Effector memory CD8-positive, alpha-beta T cell (primary cell): ENCODE results near the gene MTA2.
"Not testable (repeated sequence)": the region's sequence is repeated elsewhere in the genome, so short reads cannot be mapped to it uniquely, and the experiment has no call there.

Source experiments
- ATAC-seq: fragments of 150-1000 bp; cut with Tn5 transposase; replicated peaks from 2 replicates; pipeline ENCODE4 v1.10.0; 2021; ENCODE audit warnings: mild to moderate bottlenecking, moderate library complexity
- DNase-seq, 3 experiments: peaks; one replicate each; pipeline ENCODE4 v3.0.0; 2021
- H3K27ac Mint-ChIP-seq, 2 donors: one replicate each; pipeline ENCODE4 v1.8.0; 2022; ENCODE audit warnings: mild to moderate bottlenecking in 2 of 2, mixed read lengths in 2 of 2, moderate library complexity in 2 of 2
- H3K27me3 Mint-ChIP-seq, 2 donors: one replicate each; pipeline ENCODE4 v1.8.0; 2022; ENCODE audit warnings: mixed read lengths in 2 of 2
- H3K36me3 Mint-ChIP-seq: one replicate; pipeline ENCODE4 v1.8.0; 2022; ENCODE audit warnings: mild to moderate bottlenecking, moderate library complexity, mixed read lengths; ENCODE audit not compliant: insufficient read depth
- H3K4me1 Mint-ChIP-seq, 2 donors: one replicate each; pipeline ENCODE4 v1.8.0; 2022; ENCODE audit warnings: low read depth in 2 of 2, mixed read lengths in 2 of 2
- H3K4me3 Mint-ChIP-seq, 2 donors: one replicate each; pipeline ENCODE4 v1.8.0; 2022; ENCODE audit warnings: mild to moderate bottlenecking in 2 of 2, mixed read lengths in 2 of 2, moderate library complexity in 2 of 2
- H3K9me3 Mint-ChIP-seq, 2 donors: one replicate each; pipeline ENCODE4 v1.8.0; 2022; ENCODE audit warnings: mixed read lengths in 2 of 2

The MTA2 gene

GRCh38 chr11:62550478-62550877, 51.2 kb downstream of the MTA2 start:
- Mint-ChIP-seq H3K4me3 (peak overlapping the region in 1 of 2 donors; percentile 85), H3K27ac (peak overlapping the region; percentile 93 to 100), H3K36me3 (peaks cover 70% of the 10 kb centered on the region), H3K4me1 (peaks cover 55 to 61% of the 10 kb centered on the region in 2 donors)
- H3K27me3 Mint-ChIP-seq, DNase-seq, H3K9me3 Mint-ChIP-seq, ATAC-seq: not testable (repeated sequence)

- Mint-ChIP-seq H3K9me3 (no peaks in the 10 kb centered on the region), H3K4me1 (peaks cover 52 to 57% of the 10 kb centered on the region in 2 donors), H3K36me3 (peaks cover 71% of the 10 kb centered on the region), H3K4me3 (peak overlapping the region in 1 of 2 donors; percentile 98), H3K27ac (peak overlapping the region in 1 of 2 donors; percentile 100), H3K27me3 (no peaks in the 10 kb centered on the region)
- DNase-seq (no peak), ATAC-seq (no peak)
Measured at GRCh38 chr11:62548545-62549335, 52.9 kb downstream of the MTA2 start.

- DNase-seq: no peak
- H3K27ac Mint-ChIP-seq: peak overlapping the region; percentile 97 to 99
- H3K9me3 Mint-ChIP-seq: no peaks in the 10 kb centered on the region
- H3K36me3 Mint-ChIP-seq: peaks cover 71% of the 10 kb centered on the region
- H3K4me3 Mint-ChIP-seq: peak overlapping the region; percentile 96 to 98
- peaks cover 51 to 58% of the 10 kb centered on the region in 2 donors for H3K4me1 Mint-ChIP-seq
- no peak for ATAC-seq
- H3K27me3 Mint-ChIP-seq: no peaks in the 10 kb centered on the region
Measured at GRCh38 chr11:62547691-62548281, 53.9 kb downstream of the MTA2 start.

DNA sequence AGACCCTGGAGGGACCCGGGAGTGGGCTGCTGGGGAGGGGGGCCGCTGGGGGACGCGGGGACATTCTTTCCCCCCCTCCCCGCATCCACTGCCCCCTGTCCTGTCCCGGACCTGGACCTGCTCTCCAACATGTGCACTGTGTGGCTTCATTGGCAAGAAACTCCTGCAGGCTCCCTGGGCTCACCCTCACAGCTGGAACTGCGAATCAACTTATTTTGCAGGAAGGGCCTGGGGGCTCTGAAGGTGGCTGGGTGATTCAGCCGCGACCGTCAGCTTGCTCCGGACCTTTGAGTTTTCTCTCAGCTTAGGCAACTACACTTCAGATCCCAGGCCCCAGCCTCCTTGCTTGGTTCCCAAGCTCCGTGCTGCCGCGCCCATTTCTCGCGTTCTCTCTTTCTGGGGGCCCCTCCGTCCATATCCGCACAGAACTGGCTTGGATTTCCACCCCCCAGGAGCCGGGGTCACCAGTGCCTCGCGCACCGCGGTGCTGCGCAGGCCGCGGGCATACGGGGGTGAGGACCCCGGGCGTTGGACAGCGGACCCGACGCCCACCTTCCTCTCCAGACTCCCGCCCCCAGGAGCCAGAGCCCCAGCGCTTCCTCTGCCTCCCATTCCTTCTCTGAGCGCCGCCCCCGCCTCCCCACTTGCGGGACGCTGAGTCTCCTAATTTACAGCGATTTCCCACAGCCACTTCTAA, 54.6 kb downstream of the MTA2 start:
- Mint-ChIP-seq H3K36me3 (peaks cover 71% of the 10 kb centered on the region), H3K27me3 (no peaks in the 10 kb centered on the region), H3K4me1 (peaks cover 51 to 56% of the 10 kb centered on the region in 2 donors), H3K9me3 (no peaks in the 10 kb centered on the region), H3K27ac (peak overlapping the region; percentile 97 to 99), H3K4me3 (peak overlapping the region; percentile 96 to 98)
- ATAC-seq: no peak
- DNase-seq: no peak

- Mint-ChIP-seq H3K4me3 (peak within 1 kb of the TSS; percentile 96 to 98), H3K36me3 (peaks cover 71% of the 10 kb centered on the region), H3K27me3 (no peaks in the 10 kb centered on the region), H3K27ac (peak within 1 kb of the TSS; percentile 97 to 99), H3K4me1 (peaks cover 52 to 56% of the 10 kb centered on the region in 2 donors), H3K9me3 (no peaks in the 10 kb centered on the region)
- peak; percentile 74 to 77 (median 76) for DNase-seq
- peak; percentile 43 for ATAC-seq
Measured at GRCh38 chr11:62546244-62546928, 55.3 kb downstream of the MTA2 start, which contains the start of gene AHNAK. TSS of gene AHNAK (minus strand) at chr11:62546806. CDS start at chr11:62536098, 10,708 bp downstream.

DNA sequence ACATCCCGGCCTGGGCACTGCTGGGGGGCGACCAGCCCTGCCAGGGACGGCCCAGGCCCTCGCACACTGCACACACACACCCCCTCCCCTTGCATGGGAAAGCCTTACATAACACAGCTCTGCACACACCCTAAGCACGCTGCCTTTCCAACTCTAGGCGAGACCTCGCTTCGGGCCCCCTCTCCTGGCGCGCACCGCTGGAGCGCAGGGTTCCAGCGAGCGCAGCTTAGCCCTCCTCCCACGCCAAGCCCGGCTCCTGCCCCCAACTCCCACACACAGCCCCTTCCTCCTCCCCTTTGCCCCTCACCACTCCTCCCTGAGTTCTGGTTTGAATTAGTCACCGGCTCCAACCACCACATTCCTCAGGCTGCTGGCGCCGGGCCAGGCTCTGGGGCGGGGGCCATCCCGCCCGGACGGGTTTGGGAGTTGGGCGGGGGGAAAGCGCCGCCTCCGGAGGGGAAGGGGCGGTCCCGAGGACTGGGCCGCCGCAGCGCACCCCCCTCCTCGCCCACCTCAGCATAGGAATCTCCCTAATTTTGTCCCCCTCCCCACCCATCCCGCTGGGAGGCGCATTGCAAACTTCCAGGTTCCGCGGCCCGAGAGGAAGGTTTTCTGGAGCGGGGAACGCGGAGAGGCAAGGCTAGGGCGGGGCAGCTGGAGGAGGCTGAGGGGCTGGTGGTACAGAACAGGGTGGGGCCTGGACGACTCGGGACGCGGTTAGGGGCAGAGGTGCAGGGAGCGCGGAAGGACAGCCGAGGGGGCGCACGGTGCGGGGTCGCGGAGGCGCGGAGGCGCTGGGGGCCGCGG, 56.0 kb downstream of the MTA2 start:
- Mint-ChIP-seq H3K36me3 (peaks cover 71% of the 10 kb centered on the region), H3K27me3 (no peaks in the 10 kb centered on the region), H3K4me3 (peak overlapping the region; percentile 96 to 98), H3K9me3 (no peaks in the 10 kb centered on the region), H3K4me1 (peaks cover 53 to 56% of the 10 kb centered on the region in 2 donors), H3K27ac (peak overlapping the region; percentile 97 to 99)
- peak; percentile 37 to 46 (median 42) for DNase-seq
- peak; percentile 14 for ATAC-seq

DNA sequence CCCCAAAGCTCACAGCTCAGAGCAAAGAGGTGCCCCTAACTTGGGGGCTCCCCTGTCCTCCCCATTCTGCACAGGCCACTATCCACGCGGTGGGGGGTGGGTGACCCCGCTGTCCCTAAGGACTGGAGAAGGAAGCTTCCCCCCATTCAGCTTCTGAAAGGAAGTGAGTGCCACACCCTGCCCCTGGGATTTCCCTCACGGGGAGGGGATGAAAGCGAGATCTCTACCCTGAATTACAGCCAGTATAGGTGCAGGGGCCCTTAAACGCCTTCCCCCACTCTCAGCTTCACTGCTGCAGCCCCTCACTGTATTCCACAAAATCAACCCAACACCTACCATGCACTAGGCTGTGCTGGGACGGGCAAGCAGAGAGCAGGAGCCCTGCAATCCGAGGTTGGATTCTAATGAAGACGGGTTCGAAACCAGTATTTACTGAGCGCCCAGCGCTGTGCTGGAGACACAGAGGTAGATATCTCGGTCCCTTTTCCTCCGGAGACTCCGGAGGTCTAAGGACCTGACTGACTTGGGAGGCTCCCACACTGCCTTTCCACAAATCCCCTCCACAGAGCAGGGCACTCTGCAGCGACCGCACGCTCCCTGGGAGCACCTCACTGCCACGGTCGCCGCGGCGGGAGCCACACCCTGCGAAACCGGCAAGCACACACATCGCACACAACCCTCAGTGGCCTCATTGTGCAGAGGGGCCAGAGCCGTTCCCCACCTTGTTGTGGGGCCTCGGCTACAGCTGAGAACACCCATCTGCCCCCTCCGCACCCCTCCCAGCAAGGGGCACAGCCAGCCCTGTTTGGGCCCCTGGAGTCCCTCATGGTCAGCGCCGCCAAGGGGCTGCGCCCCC, 56.9 kb downstream of the MTA2 start:
- Mint-ChIP-seq H3K4me3 (peak overlapping the region; percentile 96 to 98), H3K27ac (peak overlapping the region; percentile 97 to 99), H3K27me3 (no peaks in the 10 kb centered on the region), H3K9me3 (no peaks in the 10 kb centered on the region), H3K36me3 (peaks cover 78% of the 10 kb centered on the region), H3K4me1 (peaks cover 56 to 59% of the 10 kb centered on the region in 2 donors)
- ATAC-seq: peak; percentile 4
- DNase-seq: peak in 2 of 3 experiments; percentile 31 to 34

GRCh38 chr11:62543680-62544444, 57.8 kb downstream of the MTA2 start:
- ATAC-seq: no peak
- peak overlapping the region; percentile 96 to 98 for H3K4me3 Mint-ChIP-seq
- peaks cover 88% of the 10 kb centered on the region for H3K36me3 Mint-ChIP-seq
- peaks cover 65% of the 10 kb centered on the region in 2 donors for H3K4me1 Mint-ChIP-seq
- no peaks in the 10 kb centered on the region for H3K9me3 Mint-ChIP-seq
- no peak for DNase-seq
- H3K27me3 Mint-ChIP-seq: no peaks in the 10 kb centered on the region
- H3K27ac Mint-ChIP-seq: peak overlapping the region; percentile 97 to 99
